Pancreas (tissue), 10 donors: ENCODE measurements around the gene BBX. TPM values are rescaled to one million over a fixed set of nuclear protein-coding genes. Genes with fewer than 3 reads are reported as not detected.

Source experiments
- ATAC-seq, 4 donors: fragments of 200-7000 bp; cut with Tn5 transposase; one replicate each; pipeline versions ENCODE4 v1.8.0 to v1.9.1; 2020; ENCODE audit warnings: mild to moderate bottlenecking in 4 of 4, moderate library complexity in 4 of 4
- DNase-seq, 6 donors: peaks; one replicate each; pipeline ENCODE4 v3.0.0-alpha.2; 2020
- FAIRE-seq: peaks from 2 replicates; lab custom pipeline; 2012; peaks lifted over from hg19 to GRCh38; lab: Jason Lieb, UNC
- H3K27ac ChIP-seq, 4 donors: fragments of 200-600 bp; sonication (generic); 1 replicate in 3 of 4; 2 replicates in 1 of 4; pipeline versions ENCODE4 v1.5.0 to v1.8.0; 2020
- H3K27me3 ChIP-seq, 4 donors: fragments of 200-600 bp; one replicate each; pipeline ENCODE4 v1.8.0; 2021
- H3K36me3 ChIP-seq, 3 donors: fragments of 200-600 bp; sonication (generic) in 1 of 3; one replicate each; pipeline versions ENCODE4 v1.5.0 to v1.8.0; 2020 to 2021
- H3K4me1 ChIP-seq, 3 donors: fragments of 200-600 bp; one replicate each; pipeline ENCODE4 v1.8.0; 2021
- H3K4me3 ChIP-seq, 4 donors: fragments of 200-600 bp; sonication (generic) in 2 of 4; one replicate each; pipeline versions ENCODE4 v1.5.0 to v1.8.0; 2020 to 2021
- H3K9me3 ChIP-seq, 4 donors: fragments of 200-600 bp; one replicate each; pipeline ENCODE4 v1.8.0; 2021
- CTCF ChIP-seq, 4 donors: fragments of 200-600 bp; sonication (generic) in 3 of 4; IDR thresholded peaks; one replicate each; pipeline versions ENCODE4 v1.5.0 to v1.8.0; 2021; ENCODE audit warnings: antibody characterized with exemption in 4 of 4
- WGBS, 2 donors: extraction: QIAGEN DNeasy Blood & Tissue Kit; methylation state at CpG; one replicate each; pipeline ENCODE4 v1.1.7; 2013; 5-methylcytosine and 5-hydroxymethylcytosine counted together
- intact Hi-C, 3 donors: fragments of 100-400 bp; cut with DNase I; formaldehyde crosslinking; loops; one replicate each; pipeline versions ENCODE4 v1.11.1 to v1.14.2; 2022
- polyA plus RNA-seq, 2 donors: library from polyadenylated mRNA; stranded (reverse); fragments of 200-250 nt; gene quantifications; one replicate each; pipeline ENCODE4 v1.2.3, GENCODE V29; 2013
- total RNA-seq, 6 donors: library from RNA; stranded (reverse); fragmentation: NEBNext Ultra II Directional in 4 of 6; extraction: Animal tissue kit (Norgen Biotek cat#: 25700) in 4 of 6; gene quantifications; one replicate each; pipeline versions ENCODE4 v1.2.1 to v1.2.4, GENCODE V29; 2021 to 2023
- donor health status: healthy with polysubstance abuse.
- donor health status: DM: no; HTN: no; CAD: no; lungs with moderate emphysema.
- donor health status: DM: no; HTN: no; CAD: no.
- donor health status: control.
- donor health status: control.
- donor health status: Bipolar disorder and iron deficiency.
- donor health status: DM: yes; HTN: yes; CAD: no.
- donor health status: DM: no; HTN: no; CAD: no.
- donor health status: DM: no; HTN: no; CAD: no.
- donor health status: DM: yes; HTN: yes; CAD: no.

BBX gene
- total RNA-seq = 10 to 100 TPM; 17.7 to 43.8 (median 22.1) TPM
- 1 to 10 TPM; 3.9 to 6.8 TPM for polyA plus RNA-seq

DNA sequence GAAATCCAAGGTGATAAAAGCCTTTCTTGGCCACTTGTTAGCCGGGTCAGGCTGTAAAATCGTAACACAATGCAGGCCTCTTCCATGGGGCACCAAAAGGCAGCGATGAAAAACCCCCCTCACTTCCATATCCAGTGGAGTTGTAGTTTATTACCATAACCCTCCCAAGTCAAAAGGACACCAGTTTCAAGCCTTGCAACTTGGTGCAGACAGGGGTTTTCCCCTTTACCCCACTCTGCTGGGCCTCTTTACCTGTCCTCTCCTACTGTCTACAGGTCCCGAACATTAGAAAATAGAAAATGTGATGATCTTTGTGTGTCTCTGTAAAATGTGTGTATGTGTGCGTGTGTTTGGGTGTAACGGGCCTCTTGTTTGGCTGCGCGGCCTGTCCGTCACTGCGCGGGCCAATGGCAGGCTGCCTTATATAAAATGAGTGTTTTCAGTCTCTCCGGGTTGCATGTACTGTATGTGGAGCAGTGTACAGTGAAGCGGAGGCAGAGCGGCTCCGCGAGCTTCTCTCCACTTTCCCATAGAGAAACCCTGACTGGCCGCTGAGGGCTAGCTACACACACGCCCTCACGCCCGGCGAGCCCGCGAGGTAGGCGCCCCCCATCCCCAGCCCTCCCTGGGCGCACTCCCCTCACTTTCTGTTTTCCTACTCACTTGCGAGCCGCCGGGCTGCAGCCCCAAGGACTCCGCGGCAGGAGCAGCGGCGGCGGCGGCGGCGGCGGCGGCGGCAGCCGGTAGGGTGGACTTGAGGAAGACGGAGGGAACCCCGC, at the start of gene BBX:
Gene BBX (plus strand): TSS at position 453 of the 779 bp plus-strand sequence. CDS start 187,499 bp downstream, outside the sequence.
- DNase-seq = peak; percentile 87 to 96 (median 90)
- FAIRE-seq = no peak
- peaks cover 0 to 8% (median 4%) of the 10 kb centered on the region in 3 donors for H3K4me1 ChIP-seq
- TF ChIP-seq CTCF (IDR thresholded peaks at IDR 0.05) = no peak
- no peaks in the 10 kb centered on the region for H3K9me3 ChIP-seq
- 0 to 1% methylated on average over 42 of the region's 42 CpGs for WGBS, 2 donors
- H3K4me3 ChIP-seq = peak within 1 kb of the TSS; percentile 50 to 94 (median 80)
- no peaks in the 10 kb centered on the region for H3K36me3 ChIP-seq
- H3K27me3 ChIP-seq = no peaks in the 10 kb centered on the region
- intact Hi-C loops = no loop called here
- peak within 1 kb of the TSS; percentile 85 to 97 (median 88) for H3K27ac ChIP-seq
- peak; percentile 88 to 94 (median 91) for ATAC-seq

- intact Hi-C loops = no loop called here
- H3K27me3 ChIP-seq = no peaks in the 10 kb centered on the region
- H3K4me3 ChIP-seq = no peak overlapping the region
- ATAC-seq (no peak), FAIRE-seq (no peak), DNase-seq (no peak)
- no peak for TF ChIP-seq CTCF (IDR thresholded peaks at IDR 0.05)
- no peaks in the 10 kb centered on the region for H3K4me1 ChIP-seq
- no peak overlapping the region for H3K27ac ChIP-seq
- H3K36me3 ChIP-seq = no peaks in the 10 kb centered on the region
- no peaks in the 10 kb centered on the region for H3K9me3 ChIP-seq
Measured at GRCh38 chr3:107476462-107476861, 46.3 kb upstream of the BBX start.

- TF ChIP-seq CTCF (IDR thresholded peaks at IDR 0.05) = no peak
- 90 to 93% methylated on average over 2 of the region's 2 CpGs for WGBS, 2 donors
- H3K27ac ChIP-seq = no peak overlapping the region
- FAIRE-seq (no peak), DNase-seq (no peak), ATAC-seq (no peak)
- no peaks in the 10 kb centered on the region for H3K4me1 ChIP-seq
- no peaks in the 10 kb centered on the region for H3K27me3 ChIP-seq
- no peaks in the 10 kb centered on the region for H3K36me3 ChIP-seq
- H3K4me3 ChIP-seq = no peak overlapping the region
- intact Hi-C loops = no loop called here
- H3K9me3 ChIP-seq = no peaks in the 10 kb centered on the region
Measured at GRCh38 chr3:107487490-107487889, 35.3 kb upstream of the BBX start.

DNA sequence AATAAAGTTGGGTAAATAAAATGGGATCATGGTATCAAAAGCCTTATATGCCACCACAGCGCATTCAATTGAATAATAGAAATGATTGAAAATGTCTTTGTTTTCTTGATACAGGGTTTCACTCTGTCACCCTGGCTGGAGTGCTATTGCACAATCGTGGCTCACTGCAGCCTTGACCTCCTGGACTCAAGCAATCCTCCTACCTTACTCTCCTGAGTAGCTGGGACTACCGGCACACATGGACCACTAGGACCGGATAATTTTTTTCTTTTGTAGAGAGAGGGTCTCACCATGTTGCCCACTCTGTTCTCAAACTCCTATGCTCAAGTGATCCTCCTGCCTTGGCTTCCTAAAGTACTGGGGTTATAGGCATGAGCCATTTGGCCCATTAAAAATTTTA, 33.8 kb upstream of the BBX start:
- H3K4me1 ChIP-seq = no peaks in the 10 kb centered on the region
- FAIRE-seq = no peak
- no peaks in the 10 kb centered on the region for H3K27me3 ChIP-seq
- no peaks in the 10 kb centered on the region for H3K9me3 ChIP-seq
- H3K4me3 ChIP-seq = no peak overlapping the region
- intact Hi-C loops = no loop called here
- WGBS, 2 donors = 57 to 58% methylated on average over 4 of the region's 4 CpGs
- H3K27ac ChIP-seq = no peak overlapping the region
- no peak for DNase-seq
- no peak for TF ChIP-seq CTCF (IDR thresholded peaks at IDR 0.05)
- ATAC-seq = peak in 1 of 4 donors; percentile 19
- H3K36me3 ChIP-seq = no peaks in the 10 kb centered on the region

DNA sequence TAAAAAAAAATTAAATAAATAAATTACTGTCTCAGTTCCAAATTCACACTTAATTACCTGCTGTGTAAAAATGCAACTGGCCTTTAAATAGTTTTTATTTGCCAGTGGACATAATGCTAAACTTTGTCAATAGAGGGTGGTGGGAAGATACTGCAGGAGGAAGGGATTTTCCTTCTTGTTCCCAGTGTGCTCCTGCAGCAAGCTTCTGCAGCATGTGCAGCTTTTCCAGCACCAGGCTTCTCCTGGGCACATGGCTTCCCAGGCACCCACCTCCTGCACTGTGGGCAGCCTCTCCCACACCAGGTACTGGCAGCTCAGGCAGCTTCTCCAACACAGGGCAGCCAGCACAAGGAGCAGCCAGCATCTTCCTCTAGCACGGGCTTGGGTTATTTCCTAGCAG, 29.6 kb upstream of the BBX start:
- Histone ChIP-seq H3K27ac (no peak overlapping the region), H3K4me3 (no peak overlapping the region), H3K4me1 (no peaks in the 10 kb centered on the region), H3K9me3 (no peaks in the 10 kb centered on the region), H3K27me3 (no peaks in the 10 kb centered on the region), H3K36me3 (no peaks in the 10 kb centered on the region)
- intact Hi-C loops = no loop called here
- FAIRE-seq = no peak
- WGBS, 2 donors = 68 to 93% methylated on average over 1 of the region's 1 CpG
- no peak for TF ChIP-seq CTCF (IDR thresholded peaks at IDR 0.05)
- DNase-seq = no peak
- ATAC-seq = no peak
